OCI-LY3 (cell line): ENCODE results near the gene MCTS1.

Source experiments
- H2AFZ ChIP-seq: fragments of 200-600, 300-600 bp; shearing (Covaris generic); 2 replicates; pipeline ENCODE4 v1.6.0; 2014; ENCODE audit warnings: antibody characterized with exemption, low read depth, low read length
- H3K27ac ChIP-seq: fragments of 200-600, 300-600 bp; sonication (generic); 2 replicates; pipeline ENCODE4 v1.5.1; 2014; ENCODE audit warnings: mild to moderate bottlenecking, low read length, moderate library complexity, mixed read lengths
- H3K27me3 ChIP-seq: fragments of 200-600, 300-600 bp; sonication (generic); 2 replicates; pipeline ENCODE4 v1.6.1; 2014; ENCODE audit warnings: low read depth, low read length, mixed read lengths
- H3K36me3 ChIP-seq: fragments of 200-600, 300-600 bp; sonication (generic); replicated peaks from 2 replicates; pipeline ENCODE3; 2014; ENCODE audit warnings: low read depth, low read length, mixed read lengths
- H3K4me1 ChIP-seq: fragments of 300-600, 200-600 bp; sonication (generic); 2 replicates; pipeline ENCODE4 v1.6.1; 2014; ENCODE audit warnings: low read length, mixed read lengths
- H3K4me2 ChIP-seq: fragments of 200-600, 300-600 bp; sonication (generic); 2 replicates; pipeline ENCODE4 v1.6.1; 2014; ENCODE audit warnings: low read length, mixed read lengths
- H3K4me3 ChIP-seq: fragments of 300-600, 200-600 bp; sonication (generic); 2 replicates; pipeline ENCODE4 v1.5.1; 2014; ENCODE audit warnings: antibody characterized with exemption, mild to moderate bottlenecking, low read length, moderate library complexity
- H3K79me2 ChIP-seq: fragments of 300-600, 200-600 bp; shearing (Covaris generic); 2 replicates; pipeline ENCODE4 v1.6.1; 2014; ENCODE audit warnings: mild to moderate bottlenecking, low read length, mixed read lengths
- H3K9ac ChIP-seq: fragments of 300-600, 200-600 bp; shearing (Covaris generic); 2 replicates; pipeline ENCODE4 v1.6.0; 2014; ENCODE audit warnings: mild to moderate bottlenecking, low read length, moderate library complexity
- H3K9me3 ChIP-seq: fragments of 200-600, 300-600 bp; shearing (Covaris generic); 2 replicates; pipeline ENCODE4 v1.6.1; 2014; ENCODE audit warnings: low read length, mixed read lengths; ENCODE audit not compliant: insufficient read depth
- H4K20me1 ChIP-seq: fragments of 200-600, 300-600 bp; sonication (generic); 2 replicates; pipeline ENCODE4 v1.6.1; 2016; ENCODE audit warnings: low read length, mixed read lengths; ENCODE audit not compliant: insufficient read depth
- EZH2phosphoT487 ChIP-seq: fragments of 200-600 bp; shearing (Covaris generic); IDR thresholded peaks from 2 replicates; pipeline ENCODE4 v1.6.1; 2018; ENCODE audit warnings: antibody characterized with exemption, mixed run types, low read depth
- TF ChIP-seq, protein P1 (sequence below): fragments of 200-600, 300-600 bp; sonication (generic); IDR thresholded peaks from 2 replicates; pipeline ENCODE4 v1.5.1; 2014; ENCODE audit warnings: antibody characterized with exemption, low read length, low read depth

The MCTS1 gene

DNA sequence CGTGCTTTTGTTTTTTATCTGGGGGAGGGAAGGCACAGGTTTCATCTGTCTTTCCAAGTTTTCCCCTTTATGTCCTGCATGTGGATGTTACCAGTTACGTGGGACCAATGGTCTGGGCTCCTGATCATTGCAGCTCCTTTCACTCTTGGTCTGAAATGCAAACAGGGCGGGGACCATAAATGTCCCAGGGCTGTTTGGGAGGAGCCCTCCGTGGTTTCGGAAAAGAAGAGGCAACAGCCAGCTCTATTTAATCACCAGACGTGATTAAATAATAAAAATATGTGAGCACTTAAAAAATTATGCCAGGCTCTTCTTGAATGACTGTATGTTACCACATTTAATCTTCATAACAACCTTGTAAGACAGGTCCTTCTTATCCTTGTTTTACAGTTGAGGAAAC is 56.7 kb downstream of the MCTS1 start:
- no peaks in the 10 kb centered on the region for H3K27me3 ChIP-seq
- no peak overlapping the region for H3K4me3 ChIP-seq
- no peak overlapping the region for H3K27ac ChIP-seq
- no peak overlapping the region for H2AFZ ChIP-seq
- no peaks in the 10 kb centered on the region for H3K4me1 ChIP-seq
- no peaks in the 10 kb centered on the region for H3K79me2 ChIP-seq
- H3K9me3 ChIP-seq, result no peaks in the 10 kb centered on the region
- H4K20me1 ChIP-seq, result no peaks in the 10 kb centered on the region
- H3K4me2 ChIP-seq, result no peak overlapping the region
- no peak for TF ChIP-seq EZH2phosphoT487
- TF ChIP-seq, protein P1, sequence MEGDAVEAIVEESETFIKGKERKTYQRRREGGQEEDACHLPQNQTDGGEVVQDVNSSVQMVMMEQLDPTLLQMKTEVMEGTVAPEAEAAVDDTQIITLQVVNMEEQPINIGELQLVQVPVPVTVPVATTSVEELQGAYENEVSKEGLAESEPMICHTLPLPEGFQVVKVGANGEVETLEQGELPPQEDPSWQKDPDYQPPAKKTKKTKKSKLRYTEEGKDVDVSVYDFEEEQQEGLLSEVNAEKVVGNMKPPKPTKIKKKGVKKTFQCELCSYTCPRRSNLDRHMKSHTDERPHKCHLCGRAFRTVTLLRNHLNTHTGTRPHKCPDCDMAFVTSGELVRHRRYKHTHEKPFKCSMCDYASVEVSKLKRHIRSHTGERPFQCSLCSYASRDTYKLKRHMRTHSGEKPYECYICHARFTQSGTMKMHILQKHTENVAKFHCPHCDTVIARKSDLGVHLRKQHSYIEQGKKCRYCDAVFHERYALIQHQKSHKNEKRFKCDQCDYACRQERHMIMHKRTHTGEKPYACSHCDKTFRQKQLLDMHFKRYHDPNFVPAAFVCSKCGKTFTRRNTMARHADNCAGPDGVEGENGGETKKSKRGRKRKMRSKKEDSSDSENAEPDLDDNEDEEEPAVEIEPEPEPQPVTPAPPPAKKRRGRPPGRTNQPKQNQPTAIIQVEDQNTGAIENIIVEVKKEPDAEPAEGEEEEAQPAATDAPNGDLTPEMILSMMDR, result no peak
- no peaks in the 10 kb centered on the region for H3K36me3 ChIP-seq
- no peak overlapping the region for H3K9ac ChIP-seq
